Activated T-helper 2 cell treated with anti-CD3 and anti-CD28 coated beads, Interferon-gamma antibody, Interleukin-2, Interleukin-4, amounts not matched to agents 10 μg/mL and 5 μg/mL and 100 μg/mL, durations not matched to agents 14 hours and 24 hours and 36 hours (primary cell): ENCODE results near the gene CD79B. TPM values are rescaled to one million over a fixed set of nuclear protein-coding genes. Genes with fewer than 3 reads are reported as not detected.
A peak's percentile ranks its signal among the peaks of the same experiment; 100 is the strongest.

Experiments used
- DNase-seq: peaks from one replicate; pipeline ENCODE4 v3.0.0; 2021; ENCODE audit warnings: low spot score
- H3K27ac Mint-ChIP-seq: one replicate; pipeline ENCODE4 v1.8.0; 2021; ENCODE audit warnings: mixed read lengths
- H3K27me3 Mint-ChIP-seq: one replicate; pipeline ENCODE4 v1.8.0; 2021; ENCODE audit warnings: low read depth, mixed read lengths
- H3K36me3 Mint-ChIP-seq: one replicate; pipeline ENCODE4 v1.8.0; 2021; ENCODE audit warnings: low read depth, mixed read lengths
- H3K4me1 Mint-ChIP-seq: one replicate; pipeline ENCODE4 v1.8.0; 2021; ENCODE audit warnings: low read depth, mixed read lengths
- H3K4me3 Mint-ChIP-seq: one replicate; pipeline ENCODE4 v1.8.0; 2021; ENCODE audit warnings: low read depth, mild to moderate bottlenecking, moderate library complexity, mixed read lengths
- H3K9me3 Mint-ChIP-seq: one replicate; pipeline ENCODE4 v1.8.0; 2021; ENCODE audit warnings: mixed read lengths
- intact Hi-C: fragments of 100-400 bp; cut with micrococcal nuclease; formaldehyde crosslinking; loops from one replicate; pipeline ENCODE4 v1.15.1; 2023
- total RNA-seq: library from RNA; stranded (reverse); gene quantifications from 2 replicates; pipeline ENCODE4 v1.2.3, GENCODE V29; 2022

CD79B gene
- total RNA-seq, 1 donor from 2014 or later, result 33.2 TPM

DNA sequence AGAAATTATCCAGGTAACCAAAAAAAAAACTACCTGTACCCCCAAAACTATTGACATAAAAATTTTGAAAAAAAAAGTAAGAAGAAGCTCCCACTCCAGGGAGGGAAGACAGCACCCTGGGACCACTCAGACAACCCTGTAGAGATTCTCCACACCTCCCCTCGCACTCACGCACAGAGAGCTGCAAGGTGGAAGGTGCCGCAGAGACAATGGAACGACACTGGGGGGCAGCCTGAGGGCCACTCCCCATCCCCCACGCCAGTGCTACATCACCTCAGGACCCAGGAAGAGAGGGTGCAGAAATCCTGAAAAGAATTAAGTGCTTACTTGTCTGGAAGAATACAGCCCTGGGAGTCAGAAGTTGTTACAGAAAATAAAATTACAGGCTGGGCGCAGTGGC lies 5.2 kb upstream of the CD79B start:
- Mint-ChIP-seq H3K27ac (no peak overlapping the region), H3K4me1 (peaks cover 10% of the 10 kb centered on the region), H3K36me3 (no peaks in the 10 kb centered on the region), H3K9me3 (no peaks in the 10 kb centered on the region), H3K4me3 (no peak overlapping the region), H3K27me3 (peaks cover 4% of the 10 kb centered on the region)
- DNase-seq, result no peak
- intact Hi-C loops, result no loop called here

DNA sequence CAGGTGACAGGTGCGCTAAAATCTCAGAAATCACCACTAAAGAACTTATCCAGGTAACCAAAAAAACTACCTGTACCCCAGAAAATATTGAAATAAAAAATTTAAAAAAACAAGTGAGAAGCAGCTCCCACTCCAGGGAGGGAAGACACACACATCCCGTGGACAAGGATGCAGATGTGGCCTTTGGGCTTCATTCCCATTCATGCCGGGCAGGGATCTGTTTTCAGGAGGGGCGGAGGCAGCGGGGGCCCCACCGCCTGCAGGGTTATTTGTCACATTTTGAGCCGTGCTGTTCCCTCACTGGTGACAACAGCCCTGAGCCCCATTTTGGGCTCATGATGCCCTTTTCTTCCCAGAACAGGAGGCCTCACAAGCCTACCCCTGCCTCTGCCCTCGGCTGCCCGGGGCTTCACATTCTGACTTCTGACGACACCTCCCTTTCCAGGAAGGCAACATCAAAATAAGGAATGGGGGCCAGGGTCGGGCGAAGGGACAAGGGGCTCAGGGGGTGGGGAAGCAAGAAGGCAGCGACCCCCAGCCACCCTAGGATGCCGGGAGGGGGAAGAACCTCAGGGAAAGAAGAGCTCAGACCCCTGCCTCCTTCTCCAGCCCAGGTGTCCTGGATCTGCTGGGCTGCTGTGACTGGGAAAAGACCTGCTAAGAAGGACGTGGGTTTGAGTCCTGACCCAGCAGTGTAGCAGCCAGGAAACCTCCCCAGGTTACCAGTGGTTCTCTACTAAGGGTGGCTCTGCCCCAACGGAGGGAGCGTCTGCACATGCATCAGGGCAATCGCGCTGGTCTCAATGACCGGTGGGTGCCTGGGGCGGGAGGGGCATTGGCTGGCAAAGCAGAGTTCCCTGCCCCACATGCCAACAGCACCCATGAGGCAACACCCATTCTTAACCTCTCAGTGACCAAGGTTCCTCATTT lies 2.3 kb upstream of the CD79B start:
- DNase-seq, result no peak
- peaks cover 20% of the 10 kb centered on the region for H3K4me1 Mint-ChIP-seq
- H3K27ac Mint-ChIP-seq, result no peak overlapping the region
- peaks cover 4% of the 10 kb centered on the region for H3K27me3 Mint-ChIP-seq
- H3K36me3 Mint-ChIP-seq, result peaks cover under 1% of the 10 kb centered on the region
- no peaks in the 10 kb centered on the region for H3K9me3 Mint-ChIP-seq
- intact Hi-C loops, result no loop called here
- no peak overlapping the region for H3K4me3 Mint-ChIP-seq

DNA sequence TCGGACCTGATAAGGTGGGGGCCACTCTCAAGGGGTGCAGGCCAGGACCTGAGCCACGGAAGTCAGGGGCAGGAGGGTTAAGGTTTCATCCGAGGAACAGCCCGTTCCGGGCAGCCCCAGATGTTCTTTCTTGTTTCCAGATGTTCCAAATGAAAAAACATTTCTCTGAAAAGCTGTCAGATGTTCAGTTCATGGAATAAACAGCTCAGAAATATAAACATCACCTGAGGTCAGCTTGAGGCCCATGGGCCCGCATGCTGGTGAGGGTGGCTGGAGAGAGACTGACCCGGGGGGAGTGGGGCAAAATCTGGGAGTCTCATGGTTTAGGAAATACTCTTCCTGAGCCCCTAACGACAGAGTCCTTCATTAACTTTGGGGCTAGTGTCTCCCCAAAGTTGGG lies 1.5 kb upstream of the CD79B start:
- peaks cover 4% of the 10 kb centered on the region for H3K27me3 Mint-ChIP-seq

DNA sequence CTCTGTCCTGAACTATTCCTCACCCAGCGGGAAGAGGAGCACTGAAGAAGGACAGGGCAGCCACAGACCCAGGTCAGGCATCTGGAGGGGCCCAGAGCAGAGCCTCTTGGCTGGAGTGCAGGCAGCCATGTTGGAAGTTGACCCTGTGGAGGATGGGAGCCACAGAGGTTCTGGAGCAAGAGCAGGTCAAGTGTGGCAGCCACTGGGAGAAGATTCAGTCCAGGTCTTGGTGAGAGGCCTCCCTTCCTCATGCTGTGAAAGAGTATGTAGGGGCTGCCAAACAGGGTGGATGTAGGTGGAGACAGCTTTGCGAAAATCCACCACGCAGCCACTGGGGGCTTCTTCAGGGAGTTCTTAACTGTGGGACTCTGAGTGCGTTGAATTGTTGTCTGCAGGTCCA lies 590 bp upstream of the CD79B start:
- intact Hi-C loops, result no loop called here

More for the DNA sequence above, 1.5 kb upstream of the CD79B start:
- Mint-ChIP-seq H3K4me1 (peaks cover 13% of the 10 kb centered on the region), H3K9me3 (no peaks in the 10 kb centered on the region), H3K4me3 (no peak overlapping the region), H3K36me3 (peaks cover 3% of the 10 kb centered on the region), H3K27ac (no peak overlapping the region)
- intact Hi-C loops, result no loop called here
- DNase-seq, result no peak

DNA sequence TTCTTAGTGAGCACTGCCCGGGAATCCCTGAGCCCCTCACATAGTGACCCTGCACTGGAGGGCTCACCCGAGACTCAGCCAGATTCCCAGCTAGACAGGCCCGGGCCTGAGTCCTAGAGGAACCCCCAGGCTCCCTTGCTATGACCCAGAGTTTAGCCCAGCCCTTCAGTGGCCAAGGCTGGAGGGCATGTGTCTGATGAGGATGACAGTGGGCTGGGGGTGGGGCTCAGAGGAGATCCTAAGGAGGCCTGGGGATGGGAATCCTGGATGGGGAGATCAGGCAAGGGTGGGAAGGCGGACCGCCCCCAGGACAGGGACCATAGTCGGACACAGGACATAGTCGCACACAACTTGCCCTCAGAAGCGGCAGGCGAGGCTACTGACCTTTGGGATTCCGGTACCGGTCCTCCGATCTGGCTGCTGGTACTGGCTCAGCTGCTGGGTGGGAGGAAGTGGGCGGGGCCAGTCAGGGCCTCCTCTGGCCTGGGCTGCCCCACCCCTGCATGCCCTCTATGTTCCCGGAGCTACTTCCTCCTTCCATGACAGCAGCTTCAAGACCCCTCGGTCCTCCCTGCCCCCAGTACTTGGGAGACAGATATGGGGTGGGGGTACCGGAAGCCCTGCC lies 1.1 kb downstream of the CD79B start:
- peaks cover 3% of the 10 kb centered on the region for H3K36me3 Mint-ChIP-seq
- DNase-seq, result peak; percentile 44
- peak overlapping the region; percentile 87 for H3K27ac Mint-ChIP-seq
- peaks cover under 1% of the 10 kb centered on the region for H3K27me3 Mint-ChIP-seq
- intact Hi-C loops, result no loop called here
- H3K4me1 Mint-ChIP-seq, result peaks cover 12% of the 10 kb centered on the region
- peak overlapping the region; percentile 91 for H3K4me3 Mint-ChIP-seq
- H3K9me3 Mint-ChIP-seq, result no peaks in the 10 kb centered on the region

More for the DNA sequence above, 590 bp upstream of the CD79B start:
- Mint-ChIP-seq H3K27me3 (peaks cover 4% of the 10 kb centered on the region), H3K36me3 (peaks cover 3% of the 10 kb centered on the region), H3K4me1 (peaks cover 12% of the 10 kb centered on the region), H3K4me3 (peak overlapping the region; percentile 91), H3K27ac (no peak overlapping the region), H3K9me3 (no peaks in the 10 kb centered on the region)
- DNase-seq, result no peak

DNA sequence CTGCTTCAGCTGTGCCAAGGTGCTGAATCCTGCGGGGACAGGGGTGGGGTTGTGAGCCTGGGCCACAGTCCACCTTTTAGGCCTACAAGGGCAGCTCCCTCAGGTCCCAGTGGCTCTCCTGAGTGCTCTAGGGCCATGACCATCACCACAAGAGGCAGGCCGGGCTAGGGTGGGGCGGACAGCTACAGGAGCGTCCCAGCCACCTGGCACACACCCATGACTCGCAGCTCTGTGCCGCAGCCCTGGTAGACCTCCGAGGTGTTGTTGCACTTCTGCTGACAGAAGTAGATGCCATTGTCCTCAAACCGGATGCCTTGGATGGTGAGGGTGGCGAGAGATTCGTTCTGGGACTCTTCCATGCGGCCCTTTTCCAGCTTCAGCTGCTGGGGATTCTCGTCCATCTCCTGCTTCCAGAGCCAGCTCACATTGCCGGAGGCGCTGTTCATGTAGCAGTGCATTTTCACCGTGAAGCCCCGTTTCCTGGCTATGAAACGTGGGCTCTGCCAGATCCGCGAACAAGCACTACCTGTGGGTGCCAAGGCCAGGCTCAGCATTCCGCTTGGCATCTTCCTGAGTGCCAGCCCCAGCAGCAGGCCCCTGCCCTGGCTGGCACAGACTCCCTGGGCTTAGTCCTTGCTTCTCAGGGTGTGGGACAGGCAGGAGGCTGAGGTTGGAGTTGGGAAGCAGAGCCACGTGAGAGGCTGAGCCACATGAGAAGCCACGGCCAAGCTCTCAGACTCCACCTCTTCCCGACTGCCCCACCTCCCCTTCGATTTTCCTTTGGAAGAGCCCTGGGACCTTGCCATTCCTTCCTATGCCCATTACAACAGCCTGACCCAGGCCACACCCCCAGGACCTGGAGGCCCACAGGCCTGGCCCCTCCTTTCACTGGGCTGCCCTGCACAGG lies 2.0 kb downstream of the CD79B start:
- intact Hi-C loops, result no loop called here
- no peak overlapping the region for H3K27ac Mint-ChIP-seq
- H3K9me3 Mint-ChIP-seq, result no peaks in the 10 kb centered on the region
- H3K36me3 Mint-ChIP-seq, result peaks cover 3% of the 10 kb centered on the region
- H3K27me3 Mint-ChIP-seq, result no peaks in the 10 kb centered on the region
- peaks cover 12% of the 10 kb centered on the region for H3K4me1 Mint-ChIP-seq
- DNase-seq, result no peak
- H3K4me3 Mint-ChIP-seq, result no peak overlapping the region

DNA sequence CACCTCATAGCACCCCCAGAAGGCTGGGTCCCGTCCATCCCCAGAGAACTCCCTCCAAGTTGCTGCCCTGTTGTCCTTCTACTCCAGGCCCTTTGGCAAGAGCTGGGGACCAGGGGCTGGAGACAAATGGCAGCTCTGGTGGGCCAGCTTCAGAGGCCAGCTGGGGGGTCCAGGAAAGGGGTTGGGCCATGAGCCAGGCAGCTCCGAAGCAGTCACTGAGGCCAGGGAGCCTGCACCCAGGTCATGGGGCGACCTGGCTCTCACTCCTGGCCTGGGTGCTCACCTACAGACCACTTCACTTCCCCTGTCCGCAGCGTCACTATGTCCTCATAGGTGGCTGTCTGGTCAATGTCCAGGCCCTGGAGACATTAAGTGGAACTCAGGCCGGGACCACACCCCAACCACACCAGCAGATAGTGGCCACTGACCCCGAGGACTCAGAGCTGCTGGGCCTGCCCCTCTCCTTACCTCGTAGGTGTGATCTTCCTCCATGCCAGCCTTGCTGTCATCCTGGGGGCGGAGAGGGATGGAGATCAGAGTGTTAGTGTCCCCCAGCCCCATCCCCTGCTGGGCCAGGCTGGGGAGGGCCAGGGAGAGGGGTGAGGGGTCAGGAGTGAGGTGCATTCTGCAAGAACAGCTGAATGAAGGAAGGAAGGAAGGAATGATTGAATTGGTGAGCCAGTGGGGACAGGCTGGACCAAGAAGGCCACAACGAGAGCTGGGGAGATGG lies 3.0 kb downstream of the CD79B start:
- peaks cover 12% of the 10 kb centered on the region for H3K4me1 Mint-ChIP-seq
- DNase-seq, result no peak
- peaks cover 3% of the 10 kb centered on the region for H3K36me3 Mint-ChIP-seq
- H3K4me3 Mint-ChIP-seq, result no peak overlapping the region
- intact Hi-C loops, result no loop called here
- no peaks in the 10 kb centered on the region for H3K9me3 Mint-ChIP-seq
- H3K27me3 Mint-ChIP-seq, result no peaks in the 10 kb centered on the region
- no peak overlapping the region for H3K27ac Mint-ChIP-seq

DNA sequence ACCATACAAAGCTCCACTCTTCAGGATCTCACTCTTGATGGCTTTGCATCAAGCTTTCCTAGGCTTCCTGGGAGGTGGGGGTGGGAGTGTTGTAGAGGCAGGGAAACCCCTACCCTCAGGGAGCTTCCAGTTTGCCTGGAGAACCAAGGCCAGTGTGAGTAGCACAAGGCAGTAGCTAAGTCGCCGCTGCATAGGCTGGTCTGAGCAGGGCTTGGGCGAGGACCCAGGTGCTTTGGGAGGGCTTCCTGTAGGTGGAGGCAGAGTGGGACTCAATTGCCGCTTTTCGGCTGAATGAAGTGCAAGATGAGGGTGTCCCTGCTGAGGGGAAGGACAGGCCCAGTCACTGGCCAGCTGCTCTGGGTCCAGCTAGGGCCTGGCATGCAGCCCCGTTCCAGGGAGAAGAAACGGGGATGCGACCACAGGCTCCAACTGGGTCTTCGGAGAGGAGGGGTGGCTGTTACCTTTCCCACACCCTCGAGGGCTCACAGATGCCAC lies 3.9 kb downstream of the CD79B start:
- Mint-ChIP-seq H3K4me3 (no peak overlapping the region), H3K9me3 (no peaks in the 10 kb centered on the region), H3K27ac (no peak overlapping the region), H3K4me1 (peaks cover 12% of the 10 kb centered on the region), H3K27me3 (no peaks in the 10 kb centered on the region), H3K36me3 (peaks cover 3% of the 10 kb centered on the region)
- intact Hi-C loops, result no loop called here
- DNase-seq, result no peak

DNA sequence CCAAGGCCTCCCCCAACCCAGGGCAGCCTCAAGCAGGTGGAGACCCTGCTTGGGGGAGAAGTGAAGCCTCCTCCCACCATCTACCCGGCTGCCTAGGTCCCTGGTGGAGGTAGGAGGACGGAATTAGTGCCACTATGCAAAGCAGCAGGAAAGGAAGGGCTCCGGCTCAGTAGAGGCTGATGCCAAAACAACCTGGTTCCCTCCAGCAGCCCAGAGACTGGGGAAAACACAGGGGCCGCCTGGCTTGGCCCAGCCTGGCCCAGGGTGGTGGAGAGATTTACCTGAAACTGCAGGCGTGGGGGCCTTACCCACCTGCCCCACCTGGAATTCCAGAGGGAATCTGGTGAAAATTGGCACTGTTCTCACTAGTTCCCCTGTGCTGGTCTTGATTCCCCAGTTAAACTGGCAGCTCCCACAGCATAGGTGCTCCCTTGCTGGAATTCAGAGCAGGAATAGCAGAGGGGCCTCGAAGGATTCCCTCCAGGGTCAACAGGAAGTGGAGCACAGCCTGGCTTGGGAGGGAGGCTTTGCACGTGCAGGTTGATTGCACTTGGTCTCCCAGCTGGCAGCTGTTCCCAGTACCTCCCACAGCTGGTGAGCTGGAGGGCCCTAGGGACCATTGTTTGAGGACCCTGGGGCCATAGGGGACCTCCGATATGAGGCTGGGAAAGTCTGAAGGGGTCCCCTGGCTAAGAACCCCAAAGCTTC lies 4.5 kb downstream of the CD79B start:
- H3K36me3 Mint-ChIP-seq, result peaks cover 3% of the 10 kb centered on the region
- intact Hi-C loops, result no loop called here
- DNase-seq, result no peak

DNA sequence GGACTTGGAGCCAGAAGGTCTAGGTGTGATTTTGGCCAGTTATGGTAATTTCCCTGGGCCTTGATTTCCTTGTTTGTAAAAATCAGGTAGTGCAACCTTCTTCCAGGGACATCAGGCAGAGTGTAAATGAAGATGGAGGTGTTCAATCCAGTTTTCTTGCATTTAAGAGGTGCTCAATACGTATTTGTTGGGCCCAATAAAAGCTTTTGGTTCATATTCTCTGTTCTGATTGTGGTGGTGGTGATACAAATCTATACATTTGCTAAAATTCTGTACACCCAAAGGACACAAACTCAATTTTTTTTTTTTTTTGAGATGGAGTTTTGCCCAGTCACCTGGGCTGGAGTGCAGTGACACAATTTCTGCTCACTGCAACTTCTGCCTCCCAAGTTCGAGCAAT lies 6.0 kb downstream of the CD79B start:
- intact Hi-C loops, result no loop called here
- no peak overlapping the region for H3K27ac Mint-ChIP-seq
- no peaks in the 10 kb centered on the region for H3K27me3 Mint-ChIP-seq
- no peaks in the 10 kb centered on the region for H3K9me3 Mint-ChIP-seq
- H3K36me3 Mint-ChIP-seq, result peaks cover 3% of the 10 kb centered on the region
- peaks cover 5% of the 10 kb centered on the region for H3K4me1 Mint-ChIP-seq
- DNase-seq, result no peak
- no peak overlapping the region for H3K4me3 Mint-ChIP-seq

More for the DNA sequence above, 4.5 kb downstream of the CD79B start:
- Mint-ChIP-seq H3K4me1 (peaks cover 11% of the 10 kb centered on the region), H3K9me3 (no peaks in the 10 kb centered on the region), H3K27ac (no peak overlapping the region), H3K4me3 (no peak overlapping the region), H3K27me3 (no peaks in the 10 kb centered on the region)

- no peak overlapping the region for H3K4me3 Mint-ChIP-seq
- no peak for DNase-seq
- no peaks in the 10 kb centered on the region for H3K27me3 Mint-ChIP-seq
- no peak overlapping the region for H3K27ac Mint-ChIP-seq
- peaks cover 3% of the 10 kb centered on the region for H3K36me3 Mint-ChIP-seq
- no peaks in the 10 kb centered on the region for H3K9me3 Mint-ChIP-seq
- intact Hi-C loops, result no loop called here
- peaks cover under 1% of the 10 kb centered on the region for H3K4me1 Mint-ChIP-seq
These were observed 6.5 kb downstream of the CD79B start for GRCh38 chr17:63925615-63926014.
